Heart left ventricle (tissue), 13 donors: ENCODE measurements around the gene NSMF.

Experiments
- CTCF ChIP-seq, 12 donors: fragments of 200-600 bp; sonication (generic) in 4 of 12; IDR thresholded peaks; one replicate each; pipeline versions ENCODE4 v1.5.0 to v1.8.0; 2018 to 2022; ENCODE audit warnings: antibody characterized with exemption in 12 of 12, mild to moderate bottlenecking in 5 of 12
- POLR2A ChIP-seq, 2 donors: fragments of 450-650 bp; IDR thresholded peaks; one replicate each; pipeline ENCODE4 v1.6.1; 2017; ENCODE audit warnings: antibody characterized with exemption in 2 of 2, mild to moderate bottlenecking in 2 of 2, moderate library complexity in 2 of 2
- donor health status: ischemic (EF 13 %, LVEDD 7.1; RV severe dilation, severe dysfunction).
- donor health status: DM: no; HTN: yes; CAD: no.
- donor health status: DM: no; HTN: no; CAD: no.
- donor health status: ischemic (EF 25% LVEDD 6.9; RV normal size, moderate dysfunction).
- donor health status: ischemic (EF 25% LVEDD 5.7; RV mildly dilated, moderate dysfunction).
- donor health status: ischemic (EF 35%, LVEDD 5.7; RV mildly dilated, moderate dysfunction).
- donor health status: nonischemic (EF 11% LVEDD 7.7; RV severe dilation, severe dysfunction).
- donor health status: DM: yes; HTN: yes; CAD: no.
- donor health status: PGD.
- donor health status: ischemic (EF 29% LVEDD 5.4; RV normal size, mild dysfunction).
- donor health status: nonischemic (EF 23%, LVEDD 6.1; RV moderate dilation, normal function).

- TF ChIP-seq POLR2A (IDR thresholded peaks at IDR 0.05) (no peak), CTCF (IDR thresholded peaks at IDR 0.05) (no peak)
Observed at GRCh38 chr9:137408651-137409405, 50.3 kb downstream of the NSMF start.
